AG08395 (cell line): ENCODE data around the gene RASA2.
"Not testable (repeated sequence)": the region's sequence is repeated elsewhere in the genome, so short reads cannot be mapped to it uniquely, and the experiment has no call there.

Source experiments
- DNase-seq: peaks from one replicate; pipeline ENCODE4 v3.0.0; 2012; ENCODE audit warnings: mixed read lengths, low spot score

Gene RASA2

GRCh38 chr3:141576744-141577052, 89.9 kb downstream of the RASA2 start:
- DNase-seq = no peak

GRCh38 chr3:141578202-141578973, 91.6 kb downstream of the RASA2 start:
- peak; percentile 11 for DNase-seq

DNA sequence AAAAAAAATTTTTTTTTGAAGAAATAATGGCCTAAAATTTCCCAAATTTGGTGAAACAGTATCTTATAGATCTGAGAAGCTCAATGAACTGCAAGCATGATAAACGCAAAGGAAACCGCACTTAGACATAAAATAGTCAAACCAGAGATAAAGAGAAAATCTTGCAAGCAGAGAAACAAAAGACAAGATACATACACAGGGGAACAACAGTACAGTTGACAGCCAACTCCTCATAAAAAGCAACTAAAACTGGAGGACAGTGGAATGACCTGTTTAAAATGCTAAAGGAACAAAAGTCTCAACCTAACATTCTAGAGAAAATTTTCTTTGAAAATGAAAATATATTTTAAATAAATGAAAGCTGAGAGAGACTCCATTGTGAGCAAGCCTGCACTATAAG, 107.5 kb downstream of the RASA2 start:
- no peak for DNase-seq

- no peak for DNase-seq
Observed at GRCh38 chr3:141597931-141598330, 111.1 kb downstream of the RASA2 start.

GRCh38 chr3:141600331-141600730, 113.5 kb downstream of the RASA2 start:
- DNase-seq = no peak

- no peak for DNase-seq
Observed at GRCh38 chr3:141602706-141603105, 115.9 kb downstream of the RASA2 start.

DNA sequence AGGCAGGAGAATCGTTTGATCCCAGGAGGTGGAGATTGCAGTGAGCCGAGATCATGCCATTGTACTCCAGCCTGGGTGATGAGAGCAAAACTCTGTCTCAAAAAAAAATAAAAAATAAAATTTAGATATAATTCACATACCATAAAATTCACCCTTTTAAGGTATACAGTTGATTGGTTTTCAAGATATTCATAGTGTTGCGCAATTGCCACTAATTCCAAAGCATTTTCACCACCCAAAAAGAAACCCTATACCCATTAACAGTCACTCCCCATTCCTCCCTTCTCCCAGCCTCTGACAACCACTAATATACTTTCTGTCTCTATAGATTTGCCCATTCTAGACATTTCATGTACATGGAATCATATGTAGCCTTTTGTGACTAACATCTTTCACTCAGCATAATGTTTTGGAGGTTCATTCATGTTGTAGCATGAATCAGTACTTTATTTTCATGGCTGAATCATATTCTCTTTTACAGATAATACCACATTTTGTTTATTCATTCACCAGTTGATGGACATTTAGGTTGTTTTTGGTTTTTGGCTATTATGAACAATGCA, 116.7 kb downstream of the RASA2 start:
- DNase-seq = no peak

DNA sequence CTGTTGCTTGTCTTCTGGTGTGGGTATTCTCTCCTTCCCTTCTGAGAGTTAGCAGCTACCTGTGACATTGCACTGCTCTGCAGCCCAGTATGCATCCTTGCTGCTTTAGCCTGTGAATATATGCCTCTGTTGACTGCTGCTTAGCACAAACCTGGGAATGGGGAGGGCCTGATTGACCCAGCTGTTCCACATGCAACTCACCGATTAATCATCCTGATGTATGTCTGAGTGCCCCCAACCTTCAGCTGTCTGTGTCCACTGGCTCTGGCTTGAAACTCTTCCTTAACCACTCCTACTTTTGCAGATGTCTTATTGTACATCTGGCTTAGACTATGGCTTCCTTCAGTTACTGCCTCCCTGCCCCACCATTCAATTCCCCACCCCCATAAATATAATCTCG, 119.1 kb downstream of the RASA2 start:
- no peak for DNase-seq

- no peak for DNase-seq
Observed at GRCh38 chr3:141608438-141608837, 121.6 kb downstream of the RASA2 start.

GRCh38 chr3:141610939-141611338, 124.1 kb downstream of the RASA2 start:
- DNase-seq = no peak

DNA sequence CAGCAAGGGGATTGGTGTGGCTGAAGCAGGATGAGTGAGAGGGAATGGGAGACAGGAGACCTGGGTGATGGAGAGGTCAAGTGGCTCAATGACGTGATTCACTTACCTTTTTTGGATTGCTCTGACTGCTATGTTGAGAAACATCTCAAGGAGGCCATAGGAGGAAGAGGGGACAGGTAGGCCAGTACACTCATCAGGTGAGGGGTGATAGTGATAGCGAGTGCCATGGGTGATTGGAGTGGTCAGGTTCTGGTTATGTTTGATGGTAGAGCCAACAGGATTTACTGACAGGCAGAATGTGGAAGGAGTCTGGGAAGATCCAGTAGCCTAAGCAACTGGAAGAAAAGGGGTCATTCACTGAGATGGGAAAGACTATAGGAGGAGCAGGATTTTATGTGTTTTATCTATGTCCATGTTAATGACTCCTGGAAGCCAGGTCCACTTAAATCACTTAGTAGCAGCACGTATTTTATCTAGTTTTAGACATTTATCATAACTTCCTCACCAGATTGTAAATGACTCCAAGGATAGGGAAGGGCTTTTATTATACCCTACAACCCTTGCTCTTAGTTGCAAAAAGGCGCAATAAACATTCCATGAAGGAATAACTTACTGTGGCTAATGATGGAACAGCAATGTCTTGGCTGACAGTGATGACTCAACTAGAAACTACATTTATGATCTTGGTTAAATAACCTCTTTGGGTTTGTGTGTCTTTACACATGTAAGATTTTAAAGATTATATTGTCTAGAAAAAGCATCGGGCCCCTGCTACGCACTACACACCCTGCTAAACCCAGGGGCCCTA, 131.5 kb downstream of the RASA2 start:
- DNase-seq = no peak

DNA sequence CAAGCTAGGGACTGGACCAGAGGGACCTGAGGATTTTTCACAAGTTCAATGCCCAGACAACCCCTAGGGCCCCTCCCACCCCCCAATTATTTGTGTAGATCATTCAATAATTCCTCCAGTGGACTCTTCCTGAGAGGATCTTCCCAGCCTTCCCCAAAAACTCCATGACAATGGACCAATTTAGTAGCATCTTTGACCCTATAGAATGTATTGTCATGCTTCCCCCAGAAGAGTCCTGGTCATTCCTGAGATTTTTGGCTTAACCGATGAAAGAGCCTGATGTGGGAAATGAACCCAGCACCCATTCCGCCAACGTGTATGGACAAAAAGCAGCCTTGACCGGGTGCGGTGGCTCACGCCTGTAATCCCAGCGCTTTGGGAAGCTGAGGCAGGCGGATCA, 132.1 kb downstream of the RASA2 start:
- DNase-seq = no peak

- DNase-seq = no peak
Observed at GRCh38 chr3:141619450-141619849, 132.6 kb downstream of the RASA2 start.

DNA sequence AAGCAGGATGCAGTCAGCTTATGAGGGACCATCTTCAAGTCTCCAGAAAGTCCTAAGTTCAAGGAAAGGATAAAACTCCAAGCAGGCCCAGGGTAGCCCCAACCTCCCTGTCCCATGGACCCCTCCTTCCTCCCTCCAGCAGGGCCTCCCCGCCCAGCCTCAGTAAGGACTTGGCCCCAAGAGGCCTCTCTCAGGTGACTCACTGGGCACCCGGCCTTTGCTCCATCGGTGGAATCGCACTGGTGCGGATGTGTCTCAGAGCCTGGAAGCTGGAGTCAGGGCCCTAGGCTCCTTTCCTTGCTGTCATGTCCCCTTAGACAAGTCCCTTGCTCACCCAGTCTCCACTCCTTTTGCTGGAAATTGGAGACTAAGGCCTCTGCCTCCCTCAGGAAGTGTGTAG, 136.9 kb downstream of the RASA2 start:
- DNase-seq = no peak

GRCh38 chr3:141625506-141625905, 138.7 kb downstream of the RASA2 start:
- peak; percentile 52 for DNase-seq

DNA sequence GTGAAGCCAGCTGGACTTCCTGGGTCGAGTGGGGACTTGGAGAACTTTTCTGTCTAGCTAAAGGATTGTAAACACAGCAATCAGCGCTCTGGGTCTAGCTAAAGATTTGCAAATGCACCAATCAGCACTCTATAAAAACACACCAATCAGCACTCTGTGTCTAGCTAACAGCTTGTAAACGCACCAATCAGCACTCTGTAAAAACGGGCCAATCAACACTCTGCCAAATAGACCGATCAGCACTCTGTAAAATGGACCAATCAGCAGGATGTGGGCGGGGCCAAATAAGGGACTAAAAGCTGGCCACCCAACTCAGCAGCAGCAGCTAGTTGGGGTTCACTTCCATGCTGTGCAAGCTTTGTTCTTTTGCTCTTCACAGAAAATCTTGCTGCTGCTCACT, 141.5 kb downstream of the RASA2 start:
- not testable (repeated sequence) for DNase-seq

DNA sequence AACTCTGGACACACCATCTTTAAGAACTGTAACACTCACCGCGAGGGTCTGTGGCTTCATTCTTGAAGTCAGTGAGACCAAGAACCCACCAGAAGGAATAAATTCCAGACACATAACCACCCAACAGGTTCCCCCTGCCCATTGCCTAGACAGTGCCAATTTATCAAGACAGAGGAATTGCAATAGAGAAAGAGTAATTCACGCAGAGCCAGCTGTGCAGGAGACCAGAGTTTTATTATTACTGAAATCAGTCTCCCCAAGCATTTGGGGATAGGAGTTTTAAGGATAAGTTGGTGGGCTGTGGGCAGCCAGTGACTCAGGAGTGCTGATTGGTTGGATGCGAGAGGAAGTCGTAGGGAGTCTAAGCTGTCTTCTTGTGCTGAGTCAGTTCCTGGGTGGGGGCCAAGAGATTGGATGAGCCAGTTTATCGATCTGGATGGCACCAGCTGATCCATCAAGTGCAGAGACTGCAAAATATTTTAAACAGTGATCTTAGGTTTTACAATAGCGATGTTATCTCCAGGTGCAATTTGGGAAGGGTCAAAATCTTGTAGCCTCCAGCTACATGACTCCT, 142.1 kb downstream of the RASA2 start:
- not testable (repeated sequence) for DNase-seq

DNA sequence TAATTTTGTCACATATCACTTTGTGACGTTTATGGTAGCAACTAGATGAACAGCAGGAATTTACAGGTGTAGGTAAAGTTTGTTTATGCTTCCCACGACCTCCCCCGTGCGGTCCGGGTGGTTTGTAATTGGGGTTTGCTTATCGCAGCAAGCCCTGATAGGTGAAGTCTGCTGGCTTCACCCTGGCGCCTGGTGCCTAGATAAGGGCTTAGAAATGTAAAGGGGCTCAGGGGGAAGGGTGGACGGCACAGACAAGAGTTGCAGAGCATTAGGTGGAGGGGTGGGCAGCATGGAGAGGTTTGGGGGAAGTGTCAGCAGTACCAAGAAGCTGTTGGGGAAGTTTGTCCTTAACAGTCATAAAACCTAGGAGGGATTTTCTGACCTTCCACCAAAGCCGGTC, 143.1 kb downstream of the RASA2 start:
- DNase-seq = no peak

DNA sequence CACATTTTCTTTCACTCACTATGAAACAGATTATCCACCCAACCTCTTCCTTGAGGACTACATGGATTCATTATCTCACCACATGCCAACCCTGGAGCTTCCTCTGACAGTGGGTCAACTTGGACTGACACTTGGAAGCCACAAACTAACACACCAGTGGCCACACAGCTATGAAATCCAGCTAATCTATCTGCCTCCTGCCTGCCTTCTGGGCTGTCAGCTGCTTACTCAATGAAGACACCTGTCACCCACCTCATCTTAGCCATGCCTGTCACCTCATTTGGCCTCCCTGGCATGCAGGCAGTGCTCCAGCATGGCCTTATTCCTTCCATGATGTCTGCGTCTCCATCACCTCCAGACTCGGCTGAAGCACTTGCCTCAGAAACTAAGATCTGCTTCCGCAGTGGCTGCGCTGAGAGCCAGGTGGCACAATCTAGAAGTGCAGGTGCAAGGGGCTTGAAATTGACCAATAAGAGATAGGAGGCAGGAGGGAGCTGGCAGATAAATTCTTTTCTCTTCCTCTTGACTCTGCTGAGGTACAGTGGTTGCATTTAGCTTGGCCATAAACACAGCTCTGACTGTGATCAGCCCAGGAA, 146.1 kb downstream of the RASA2 start:
- no peak for DNase-seq

- no peak for DNase-seq
Observed at GRCh38 chr3:141642215-141642614, 155.4 kb downstream of the RASA2 start.

- peak; percentile 52 for DNase-seq
Observed at GRCh38 chr3:141643391-141643790, 156.6 kb downstream of the RASA2 start.

DNA sequence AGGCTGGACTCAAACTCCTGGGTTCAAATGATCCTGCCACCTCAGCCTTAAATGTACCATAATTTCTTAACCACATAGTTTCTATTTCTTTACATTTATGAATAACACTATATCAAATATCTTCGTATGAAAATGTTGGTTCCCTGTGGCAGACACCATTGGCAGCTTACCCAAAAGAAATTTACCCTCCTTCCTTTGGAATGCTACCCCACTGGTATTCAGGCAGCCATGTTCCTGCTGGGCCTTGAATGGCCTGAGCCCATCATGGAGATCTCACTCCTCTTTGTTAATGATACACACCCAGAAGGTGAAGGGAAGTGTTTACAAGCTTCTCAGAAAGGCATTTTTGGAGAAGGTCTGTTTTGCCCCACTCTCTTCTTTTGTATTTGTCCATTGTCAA, 157.0 kb downstream of the RASA2 start:
- no peak for DNase-seq

DNA sequence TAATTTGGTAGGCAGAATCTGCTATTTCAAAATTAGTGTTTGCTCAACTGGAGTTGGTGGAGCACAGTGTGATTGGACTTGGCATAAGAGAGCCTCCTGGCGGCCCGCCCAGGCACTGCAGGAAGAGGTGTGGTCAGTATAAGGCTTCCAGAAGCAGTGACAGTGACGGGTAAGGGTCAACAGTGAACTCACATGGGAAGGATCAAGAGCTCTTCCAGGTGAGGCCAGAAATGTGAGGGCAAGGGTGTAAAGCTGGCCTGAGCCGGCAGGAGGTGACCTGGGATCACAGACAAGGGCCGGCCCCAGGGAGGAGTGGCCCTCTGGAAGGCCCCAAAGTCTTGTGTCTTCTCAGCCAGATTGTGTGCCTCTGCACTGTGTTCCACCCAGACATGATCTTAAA, 158.1 kb downstream of the RASA2 start:
- DNase-seq = peak; percentile 67
